NCI-H2196 treated with DMSO at 0.1 percent for 48 hours (cell line): Measurements from ENCODE around the gene OGFOD1.
"Not testable (repeated sequence)": the region's sequence is repeated elsewhere in the genome, so short reads cannot be mapped to it uniquely, and the experiment has no call there.

Experiments
- DNase-seq: peaks from one replicate; lab custom pipeline; 2025; ENCODE audit not compliant: unreplicated experiment; lab: John Stamatoyannopoulos, UW

OGFOD1 gene

DNA sequence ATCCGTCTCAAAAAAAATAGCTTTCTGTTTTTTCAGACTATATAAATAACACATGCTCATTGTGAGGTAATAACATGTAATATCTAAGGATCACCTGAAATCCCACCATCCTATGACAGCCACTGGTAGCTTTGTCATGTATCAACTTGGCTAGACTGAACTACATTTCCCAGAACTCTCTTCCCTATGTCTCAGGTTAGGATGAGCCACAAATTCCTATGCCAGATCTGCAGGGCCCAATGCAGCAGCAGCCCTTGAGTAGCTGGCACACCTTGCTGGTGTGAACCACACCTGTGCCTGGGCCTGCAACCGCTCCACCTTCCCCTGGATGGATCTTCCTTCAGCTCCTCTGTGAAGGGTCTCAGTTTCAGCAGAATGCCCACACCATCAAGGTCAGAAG is 28.1 kb downstream of the OGFOD1 start:
- no peak for DNase-seq

GRCh38 chr16:56480776-56481467 is 29.6 kb downstream of the OGFOD1 start:
- no peak for DNase-seq

DNA sequence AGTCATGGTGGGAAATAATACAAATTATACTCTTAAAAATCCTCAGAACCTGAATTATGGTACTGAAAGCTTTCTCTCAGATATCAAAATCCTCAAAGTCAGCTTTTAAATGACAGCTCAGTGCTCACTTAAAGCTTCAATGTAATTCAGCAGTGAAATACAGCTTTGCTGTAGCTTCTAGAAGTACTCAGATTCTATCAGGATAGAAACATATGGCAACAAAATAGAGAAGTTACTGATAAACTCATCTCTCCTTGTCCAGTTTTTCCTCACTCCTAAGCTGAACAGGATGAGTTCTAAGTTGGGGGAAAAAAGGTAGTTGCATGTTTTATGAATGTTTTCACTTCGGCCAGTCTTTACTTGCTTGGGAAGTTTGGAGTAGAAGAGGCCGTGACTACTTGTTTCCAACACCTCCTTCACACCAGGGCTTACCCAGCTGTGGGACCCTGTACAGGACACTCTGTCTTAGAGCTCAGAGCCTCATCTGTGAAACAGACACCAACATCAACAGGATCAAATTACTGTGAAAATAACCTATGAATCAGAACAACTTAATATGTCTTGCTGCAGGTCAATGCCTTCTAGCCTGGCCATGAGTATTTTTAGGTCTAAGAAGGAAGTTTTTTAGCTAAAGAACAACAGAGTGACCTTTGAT is 30.2 kb downstream of the OGFOD1 start:
- no peak for DNase-seq

DNA sequence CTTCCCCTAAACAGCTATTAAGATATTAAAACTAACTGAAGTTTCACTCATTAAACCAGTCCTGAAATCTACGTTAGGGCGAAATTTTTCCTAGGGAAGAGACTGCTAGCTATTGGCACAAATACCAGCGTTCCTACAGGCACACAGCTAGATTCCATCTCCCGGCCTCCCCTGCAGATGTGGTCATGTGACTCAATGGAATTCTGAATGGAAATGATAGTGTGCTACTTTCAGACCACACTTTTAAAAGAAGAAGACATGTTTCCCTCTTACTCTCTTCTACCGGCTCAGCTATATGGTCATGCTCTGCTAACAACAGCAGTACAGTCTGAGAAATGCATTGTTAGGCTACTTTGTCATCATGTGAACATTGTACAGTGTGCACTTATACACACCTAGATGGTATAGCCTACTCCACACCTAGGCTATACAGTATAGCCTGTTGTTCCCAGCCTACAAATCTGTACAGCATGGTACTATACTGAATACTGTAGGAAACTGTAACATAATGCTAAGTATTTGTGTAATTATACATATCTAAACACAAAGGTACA is 31.4 kb downstream of the OGFOD1 start:
- no peak for DNase-seq

- DNase-seq, result no peak
Observed at GRCh38 chr16:56483394-56483793, 32.0 kb downstream of the OGFOD1 start.

GRCh38 chr16:56488035-56488434 is 36.7 kb downstream of the OGFOD1 start:
- no peak for DNase-seq

DNA sequence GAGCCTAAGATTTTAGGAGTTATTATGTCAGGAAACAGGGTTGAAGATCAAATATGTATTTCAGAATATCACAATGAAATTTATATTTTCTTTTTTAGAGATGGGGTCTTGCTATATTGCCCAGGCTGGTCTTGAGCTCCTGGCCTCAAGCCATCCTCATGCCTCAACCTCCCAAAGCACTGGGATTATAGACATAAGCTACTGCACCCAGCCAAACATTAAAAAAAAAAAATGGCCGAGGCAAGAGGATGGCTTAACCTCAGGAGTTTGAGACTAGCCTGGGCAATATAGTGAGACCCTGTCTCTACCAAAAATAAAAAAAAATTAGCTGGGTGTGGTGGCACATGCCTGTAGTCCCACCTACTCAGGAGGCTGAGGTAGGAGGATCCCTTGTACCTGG is 37.5 kb downstream of the OGFOD1 start:
- DNase-seq, result not testable (repeated sequence)

- no peak for DNase-seq
Observed at GRCh38 chr16:56491657-56492261, 40.4 kb downstream of the OGFOD1 start.

DNA sequence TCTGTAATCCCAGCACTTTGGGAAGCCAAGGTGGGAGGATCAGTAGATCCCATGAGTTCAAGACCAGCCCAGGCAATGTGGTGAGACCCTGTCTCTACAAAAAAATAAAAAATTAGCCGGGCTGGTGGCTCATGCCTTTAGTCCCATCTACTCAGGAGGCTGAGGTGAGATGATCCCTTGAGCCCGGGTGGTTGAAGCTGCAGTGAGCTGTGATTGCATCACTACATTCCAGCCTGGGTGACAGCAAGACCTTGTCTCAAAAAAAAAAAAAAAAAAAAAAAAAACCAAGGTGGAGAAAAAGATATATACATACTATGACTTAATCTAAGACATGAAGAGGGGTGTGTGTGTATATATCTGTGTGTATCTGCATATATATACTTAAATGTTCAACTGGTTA is 41.8 kb downstream of the OGFOD1 start:
- no peak for DNase-seq

DNA sequence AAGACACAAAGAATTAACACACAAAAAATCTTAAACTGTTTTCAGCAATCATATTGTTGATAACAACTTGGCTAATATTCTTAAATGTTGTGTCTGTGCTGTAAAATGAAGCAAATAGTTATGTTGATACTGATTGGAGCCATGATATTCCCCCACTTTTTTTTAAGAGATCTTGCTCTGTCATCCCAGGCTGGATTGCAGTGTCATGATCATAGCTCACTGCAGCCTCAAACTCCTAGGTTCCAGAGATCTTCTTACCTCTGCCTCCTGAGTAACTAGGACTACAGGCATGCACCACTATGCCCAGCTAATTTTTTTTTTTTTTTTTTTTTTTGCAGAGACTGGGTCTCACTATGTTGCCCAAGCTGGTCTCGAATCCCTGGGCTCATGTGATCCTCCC is 42.5 kb downstream of the OGFOD1 start:
- DNase-seq, result no peak

DNA sequence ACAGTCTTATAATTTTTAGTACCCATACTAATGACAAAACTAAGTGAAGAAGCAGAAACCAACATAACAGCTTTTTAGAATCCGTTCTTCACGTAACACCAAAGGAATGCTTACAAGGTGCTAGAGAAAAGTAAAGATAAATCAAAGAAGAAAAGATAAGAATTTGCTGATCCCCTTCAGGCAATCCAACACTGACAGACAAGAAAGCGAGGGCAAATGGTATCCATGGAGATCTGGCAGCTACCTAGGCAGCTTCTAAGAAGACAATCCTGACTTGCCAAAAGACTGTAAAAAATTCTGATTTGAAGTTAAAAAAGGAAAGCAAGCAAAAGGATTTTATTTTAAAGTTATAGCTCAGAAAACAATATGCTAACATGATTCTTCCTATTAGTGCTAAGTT is 53.8 kb downstream of the OGFOD1 start:
- no peak for DNase-seq

DNA sequence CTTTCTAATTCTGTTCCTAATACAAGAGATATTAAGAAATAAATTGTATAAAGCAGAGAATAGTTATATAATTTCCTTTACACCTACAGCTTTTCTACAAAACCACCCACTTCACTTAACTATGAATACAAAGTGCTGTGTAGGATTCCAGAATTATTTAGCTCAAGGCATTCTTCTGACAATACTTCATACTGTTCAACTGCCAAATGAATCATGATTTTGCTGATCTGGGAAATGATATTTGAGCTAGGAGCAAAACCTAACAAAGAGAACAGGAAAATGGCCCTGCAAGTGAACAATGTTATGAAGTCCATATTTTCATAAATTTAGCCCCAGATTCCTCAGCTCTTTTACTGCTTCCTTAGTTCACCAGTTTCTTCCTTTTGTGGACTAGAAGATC is 55.6 kb downstream of the OGFOD1 start:
- no peak for DNase-seq

- no peak for DNase-seq
Observed at GRCh38 chr16:56510544-56510943, 59.2 kb downstream of the OGFOD1 start.

DNA sequence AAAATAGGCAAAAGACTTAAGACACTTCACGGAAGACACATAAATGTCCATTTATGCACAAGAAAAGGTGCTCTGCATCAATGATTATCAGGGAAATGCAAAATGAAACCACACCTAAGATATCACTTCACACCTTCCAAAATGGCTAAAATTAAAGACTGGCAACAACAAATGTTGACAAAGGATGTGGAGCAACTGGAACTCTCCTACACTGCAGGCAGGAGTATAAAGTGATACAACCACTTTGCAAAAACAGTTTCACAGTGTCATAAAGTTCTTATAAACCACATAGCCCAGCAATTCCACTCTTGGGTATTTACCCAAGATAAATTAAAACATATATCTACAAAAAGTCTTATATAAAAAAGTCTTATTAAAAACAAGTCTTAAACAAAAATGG is 60.7 kb downstream of the OGFOD1 start:
- no peak for DNase-seq

GRCh38 chr16:56513091-56513490 is 61.7 kb downstream of the OGFOD1 start:
- no peak for DNase-seq

DNA sequence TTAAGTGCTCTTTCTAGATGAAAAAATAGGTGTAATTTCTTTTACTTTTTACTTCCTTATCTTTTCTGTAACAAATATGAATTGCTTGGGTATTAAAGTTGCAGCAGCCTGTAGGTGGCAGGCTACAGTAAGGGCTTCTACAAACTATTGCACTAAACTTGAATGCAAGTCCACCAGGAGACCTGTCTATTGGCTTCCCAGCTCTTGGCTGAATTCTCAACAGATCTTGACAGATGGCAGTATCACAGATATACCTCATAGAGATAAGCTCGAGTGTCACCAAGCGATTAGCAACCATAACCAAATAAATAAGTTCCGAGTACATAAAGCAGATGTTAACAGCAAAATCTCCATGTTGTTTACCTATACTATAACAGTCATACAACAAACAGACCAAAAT is 62.6 kb downstream of the OGFOD1 start:
- no peak for DNase-seq

DNA sequence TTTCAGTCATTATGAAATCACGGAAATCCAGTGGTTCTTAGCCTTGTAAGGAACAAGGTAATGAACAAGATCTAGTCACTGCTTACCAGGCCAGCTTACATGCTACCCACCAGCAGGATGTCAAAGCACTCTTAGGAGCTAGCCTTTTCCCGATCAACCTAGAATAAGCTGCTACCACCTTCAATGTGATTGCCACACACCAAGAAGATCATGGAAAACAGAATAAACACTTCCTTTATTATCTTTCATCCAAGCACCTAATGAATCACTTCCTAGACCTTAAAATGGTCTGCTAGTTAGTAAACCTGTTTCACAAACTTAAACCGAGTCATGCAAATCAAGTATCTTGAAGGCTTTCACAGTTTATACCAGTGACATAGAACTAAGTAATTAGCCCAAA is 63.5 kb downstream of the OGFOD1 start:
- no peak for DNase-seq

DNA sequence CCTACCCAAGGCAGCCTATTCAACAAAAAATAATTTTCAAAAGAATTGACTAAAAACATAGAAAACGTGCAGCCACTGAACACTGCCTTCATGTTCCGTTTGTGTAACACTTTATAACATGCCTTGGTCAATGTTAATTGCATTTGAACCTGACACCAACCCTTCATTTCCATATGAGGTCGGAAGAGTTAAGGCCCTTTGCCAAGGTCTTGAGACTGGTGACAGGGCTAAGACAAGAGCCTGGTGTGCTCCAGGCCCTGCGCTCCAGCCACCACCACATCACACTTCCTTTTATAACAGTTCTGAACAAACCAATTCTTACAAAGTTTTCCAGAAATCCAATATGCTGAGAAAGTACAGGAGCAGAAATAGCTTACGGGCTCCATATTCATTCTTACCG is 64.3 kb downstream of the OGFOD1 start:
- DNase-seq, result no peak

DNA sequence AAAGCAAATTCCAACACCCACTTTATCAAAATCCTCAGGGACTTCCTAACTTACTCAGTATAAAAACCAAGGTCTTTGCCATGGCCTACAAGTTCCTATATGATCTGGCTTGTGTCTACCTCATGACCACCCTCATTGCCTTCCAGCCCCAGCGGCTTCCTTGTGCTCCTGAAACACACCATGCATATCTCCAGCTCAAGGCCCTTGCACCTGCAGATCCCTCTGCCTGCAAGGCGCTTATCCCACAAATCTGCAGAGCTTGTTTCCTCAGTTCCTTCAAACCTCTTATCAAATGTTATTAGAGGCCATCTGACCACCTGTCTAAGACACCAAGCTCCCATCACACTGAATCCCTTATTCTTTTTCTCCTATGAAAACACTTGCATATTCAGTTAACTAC is 65.9 kb downstream of the OGFOD1 start:
- DNase-seq, result no peak

DNA sequence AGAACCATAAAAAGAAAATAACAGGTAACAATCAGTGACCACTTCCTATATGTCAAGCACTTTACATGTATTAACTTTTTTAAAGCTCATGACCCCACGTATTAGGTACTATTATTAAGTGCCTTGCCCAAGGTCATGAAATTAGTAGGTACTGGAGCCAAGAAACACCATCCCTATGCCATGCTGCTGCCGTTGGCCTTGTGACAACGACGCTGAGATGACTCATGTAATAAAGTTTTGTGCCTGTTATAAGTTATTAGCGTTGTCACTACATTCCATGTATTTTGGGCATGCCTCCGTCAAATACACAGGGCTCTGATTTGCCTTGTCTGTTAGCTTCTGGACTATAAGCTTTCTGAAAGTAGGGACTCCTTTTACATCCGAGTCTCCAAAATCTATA is 67.1 kb downstream of the OGFOD1 start:
- no peak for DNase-seq

DNA sequence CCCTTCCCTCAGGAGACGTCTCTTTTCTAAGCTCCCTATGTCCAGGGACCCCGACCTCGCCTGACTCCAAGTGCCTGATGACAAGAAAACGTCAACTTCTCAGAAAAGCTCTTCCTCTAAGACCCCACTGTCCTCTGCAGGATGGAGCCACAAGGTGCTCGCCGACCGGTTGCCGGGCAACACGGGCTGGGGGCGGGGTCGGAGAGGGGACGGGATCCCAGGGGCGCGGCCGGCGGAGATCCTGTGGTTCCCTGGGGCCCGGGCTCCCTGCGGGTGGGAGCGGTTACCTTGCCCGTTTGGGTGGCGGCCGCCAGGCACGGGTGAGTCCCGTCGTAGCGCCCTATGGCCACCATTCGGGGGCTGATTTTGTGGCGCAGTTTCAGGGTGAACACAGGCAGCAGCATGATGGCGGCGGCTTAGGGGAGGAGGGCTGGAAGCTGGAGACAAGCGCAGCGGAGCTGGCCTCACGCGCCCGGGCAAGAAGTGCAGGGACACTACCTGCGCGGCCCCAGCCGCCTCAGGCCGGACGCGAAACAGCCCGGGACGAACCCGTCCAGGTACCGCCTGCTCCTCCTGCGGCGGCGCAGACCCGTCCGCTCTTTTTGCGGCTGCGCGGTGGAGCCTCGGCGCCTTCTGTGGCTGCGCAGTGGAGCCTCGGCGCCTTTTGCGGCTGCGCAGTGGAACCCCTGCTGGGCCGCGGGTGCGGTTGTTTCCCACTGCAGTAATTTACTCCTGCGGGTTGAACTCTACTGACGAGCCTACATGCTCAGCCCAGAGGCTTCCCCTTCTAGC is 68.3 kb downstream of the OGFOD1 start, which contains the start of gene BBS2:
Gene BBS2, minus strand, starts transcription at position 566 of the 792 bp plus-strand sequence. Its CDS starts 162 bp downstream, at position 404.
- peak; percentile 37 for DNase-seq
